Aorta (tissue), 5 donors: Measurements from ENCODE around the gene ATP6V1G2. TPM values are rescaled to one million over a fixed set of nuclear protein-coding genes. Genes with fewer than 3 reads are reported as not detected.

Experiments
- ATAC-seq: fragments of 200-7000 bp; cut with Tn5 transposase; one replicate; pipeline ENCODE4 v1.9.1; 2022; ENCODE audit warnings: moderate library complexity; ENCODE audit not compliant: low FRiP score
- DNase-seq, 2 donors: peaks; one replicate each; pipeline ENCODE4 v3.0.0-alpha.2; 2020
- H3K27ac ChIP-seq, 2 donors: one replicate each; pipeline ENCODE4 v1.5.1; 2013; ENCODE audit warnings: low read length in 2 of 2, mild to moderate bottlenecking in 2 of 2, moderate library complexity in 2 of 2, control low read depth in 1 of 2, inconsistent platforms in 1 of 2, low read depth in 1 of 2
- H3K27me3 ChIP-seq, 2 donors: one replicate each; pipeline ENCODE4 v1.6.1; 2013; ENCODE audit warnings: control low read depth in 1 of 2, low read length in 1 of 2, mild to moderate bottlenecking in 1 of 2, moderate library complexity in 1 of 2; ENCODE audit not compliant: insufficient read depth in 2 of 2, control insufficient read depth in 1 of 2
- H3K36me3 ChIP-seq, 2 donors: one replicate each; pipeline ENCODE4 v1.6.1; 2013; ENCODE audit warnings: control low read depth in 1 of 2, low read length in 1 of 2, mild to moderate bottlenecking in 1 of 2; ENCODE audit not compliant: insufficient read depth in 2 of 2, control insufficient read depth in 1 of 2
- H3K4me1 ChIP-seq, 2 donors: one replicate each; pipeline ENCODE4 v1.6.1; 2013; ENCODE audit warnings: low read length in 2 of 2, control low read depth in 1 of 2, mild to moderate bottlenecking in 1 of 2, moderate library complexity in 1 of 2; ENCODE audit not compliant: insufficient read depth in 2 of 2, control insufficient read depth in 1 of 2
- H3K4me3 ChIP-seq, 2 donors: one replicate each; pipeline ENCODE4 v1.5.1; 2013; ENCODE audit warnings: low read length in 2 of 2, control low read depth in 1 of 2, mild to moderate bottlenecking in 1 of 2
- H3K9me3 ChIP-seq: one replicate; pipeline ENCODE4 v1.6.1; 2013; ENCODE audit warnings: mild to moderate bottlenecking, low read length; ENCODE audit not compliant: control insufficient read depth
- WGBS, 2 donors: extraction: QIAGEN DNeasy Blood & Tissue Kit; methylation state at CpG; one replicate each; pipeline ENCODE4 v1.1.7; 2013; 5-methylcytosine and 5-hydroxymethylcytosine counted together
- intact Hi-C, 2 donors: fragments of 100-400 bp; cut with DNase I; formaldehyde crosslinking; loops; one replicate each; pipeline versions ENCODE4 v1.14.2 to v1.15.0; 2022
- polyA plus RNA-seq, 2 donors: library from polyadenylated mRNA; stranded (reverse); fragments of 200-250 nt; gene quantifications; one replicate each; pipeline ENCODE4 v1.2.3, GENCODE V29; 2013
- total RNA-seq, 2 donors: library from RNA; stranded (reverse); fragmentation: NEBNext Ultra II Directional; extraction: Animal tissue kit (Norgen Biotek cat#: 25700); gene quantifications; one replicate each; pipeline ENCODE4 v1.2.1, GENCODE V29; 2021
- donor health status: healthy with polysubstance abuse.
- donor health status: Bipolar disorder and iron deficiency.
- donor health status: DM: no; HTN: no; CAD: no.
- donor health status: DM: no; HTN: no; CAD: no.
- donor health status: DM: yes; HTN: yes; CAD: no.

Gene ATP6V1G2
- total and polyA plus RNA-seq, 4 donors: 1.3 to 1.8 (median 1.5) TPM

GRCh38 chr6:31582230-31582643, 35.8 kb upstream of the ATP6V1G2 start, which contains the start of gene LTB:
Gene LTB (minus strand): TSS chr6:31582424. CDS start chr6:31582417, 7 bp downstream.
- no peaks in the 10 kb centered on the region for H3K27me3 ChIP-seq
- intact Hi-C loops: no loop called here
- H3K4me1 ChIP-seq: no peaks in the 10 kb centered on the region
- peak within 1 kb of the TSS; percentile 20 to 32 for H3K4me3 ChIP-seq
- H3K9me3 ChIP-seq: no peaks in the 10 kb centered on the region
- peak within 1 kb of the TSS in 1 of 2 donors; percentile 7 for H3K27ac ChIP-seq
- DNase-seq: no peak
- ATAC-seq: no peak
- H3K36me3 ChIP-seq: no peaks in the 10 kb centered on the region
- WGBS, 2 donors: 81 to 86% methylated on average over 3 of the region's 3 CpGs

GRCh38 chr6:31581434-31582229, 35.2 kb upstream of the ATP6V1G2 start:
- Histone ChIP-seq H3K4me3 (peak overlapping the region; percentile 20 to 32), H3K27ac (peak overlapping the region in 1 of 2 donors; percentile 7), H3K4me1 (no peaks in the 10 kb centered on the region), H3K27me3 (no peaks in the 10 kb centered on the region), H3K36me3 (no peaks in the 10 kb centered on the region), H3K9me3 (no peaks in the 10 kb centered on the region)
- intact Hi-C loops: loop anchor here (2.0 kb wide), 2 partner anchors 17 to 35 kb away; partner anchors contain the start of genes ATP6V1G2 (in 2 of the 2) and NFKBIL1 (in 2 of the 2)
- DNase-seq (peak in 1 of 2 donors; percentile 77), ATAC-seq (peak; percentile 4)
- WGBS, 2 donors: 28% methylated on average over 21 of the region's 21 CpGs

- H3K36me3 ChIP-seq: no peaks in the 10 kb centered on the region
- ATAC-seq (peak; percentile 96), DNase-seq (peak; percentile 92 to 97)
- peak overlapping the region; percentile 20 to 32 for H3K4me3 ChIP-seq
- H3K27ac ChIP-seq: peak overlapping the region in 1 of 2 donors; percentile 7
- H3K9me3 ChIP-seq: no peaks in the 10 kb centered on the region
- intact Hi-C loops: loop anchor here (2.0 kb wide), 2 partner anchors 18 to 34 kb away; partner anchors contain the start of genes ATP6V1G2 (in 2 of the 2) and NFKBIL1 (in 2 of the 2)
- H3K4me1 ChIP-seq: no peaks in the 10 kb centered on the region
- no peaks in the 10 kb centered on the region for H3K27me3 ChIP-seq
- WGBS, 2 donors: 1% methylated on average over 62 of the region's 62 CpGs
Observed at GRCh38 chr6:31580807-31581433, 34.5 kb upstream of the ATP6V1G2 start.

GRCh38 chr6:31580438-31580740, 34.0 kb upstream of the ATP6V1G2 start:
- DNase-seq: no peak
- H3K4me3 ChIP-seq: peak overlapping the region in 1 of 2 donors; percentile 32
- ATAC-seq: no peak
- no peaks in the 10 kb centered on the region for H3K36me3 ChIP-seq
- no peaks in the 10 kb centered on the region for H3K4me1 ChIP-seq
- no peaks in the 10 kb centered on the region for H3K9me3 ChIP-seq
- no peaks in the 10 kb centered on the region for H3K27me3 ChIP-seq
- WGBS, 2 donors: 39 to 40% methylated on average over 11 of the region's 11 CpGs
- intact Hi-C loops: loop anchor here (2.0 kb wide), 2 partner anchors 18 to 34 kb away; partner anchors contain the start of genes ATP6V1G2 (in 2 of the 2) and NFKBIL1 (in 2 of the 2)
- H3K27ac ChIP-seq: no peak overlapping the region

GRCh38 chr6:31579546-31580437, 33.4 kb upstream of the ATP6V1G2 start:
- Histone ChIP-seq H3K4me3 (no peak overlapping the region), H3K9me3 (no peaks in the 10 kb centered on the region), H3K36me3 (no peaks in the 10 kb centered on the region), H3K27me3 (no peaks in the 10 kb centered on the region), H3K27ac (no peak overlapping the region), H3K4me1 (no peaks in the 10 kb centered on the region)
- DNase-seq (no peak), ATAC-seq (no peak)
- intact Hi-C loops: loop anchor here (2.0 kb wide), 2 partner anchors 19 to 33 kb away; partner anchors contain the start of genes ATP6V1G2 (in 2 of the 2) and NFKBIL1 (in 2 of the 2)
- WGBS, 2 donors: 95 to 97% methylated on average over 8 of the region's 8 CpGs

GRCh38 chr6:31579119-31579505, 32.7 kb upstream of the ATP6V1G2 start:
- Histone ChIP-seq H3K36me3 (no peaks in the 10 kb centered on the region), H3K27ac (no peak overlapping the region), H3K9me3 (no peaks in the 10 kb centered on the region), H3K27me3 (no peaks in the 10 kb centered on the region), H3K4me3 (no peak overlapping the region), H3K4me1 (no peaks in the 10 kb centered on the region)
- ATAC-seq: no peak
- WGBS, 2 donors: 92 to 94% methylated on average over 3 of the region's 3 CpGs
- no peak for DNase-seq
- intact Hi-C loops: no loop called here

GRCh38 chr6:31578184-31579118, 32.0 kb upstream of the ATP6V1G2 start:
- ATAC-seq (no peak), DNase-seq (no peak)
- no peaks in the 10 kb centered on the region for H3K9me3 ChIP-seq
- no peaks in the 10 kb centered on the region for H3K36me3 ChIP-seq
- intact Hi-C loops: no loop called here
- H3K27me3 ChIP-seq: no peaks in the 10 kb centered on the region
- no peaks in the 10 kb centered on the region for H3K4me1 ChIP-seq
- no peak overlapping the region for H3K27ac ChIP-seq
- WGBS, 2 donors: 82 to 84% methylated on average over 12 of the region's 12 CpGs
- H3K4me3 ChIP-seq: no peak overlapping the region
